ENCODE measurements around the gene XAF1. TPM values are rescaled to one million over a fixed set of nuclear protein-coding genes. Genes with fewer than 3 reads are reported as not detected.
A peak's percentile ranks its signal among the peaks of the same experiment; 100 is the strongest.
"Not testable (repeated sequence)": the region's sequence is repeated elsewhere in the genome, so short reads cannot be mapped to it uniquely, and the experiment has no call there.

XAF1 gene, protein sequence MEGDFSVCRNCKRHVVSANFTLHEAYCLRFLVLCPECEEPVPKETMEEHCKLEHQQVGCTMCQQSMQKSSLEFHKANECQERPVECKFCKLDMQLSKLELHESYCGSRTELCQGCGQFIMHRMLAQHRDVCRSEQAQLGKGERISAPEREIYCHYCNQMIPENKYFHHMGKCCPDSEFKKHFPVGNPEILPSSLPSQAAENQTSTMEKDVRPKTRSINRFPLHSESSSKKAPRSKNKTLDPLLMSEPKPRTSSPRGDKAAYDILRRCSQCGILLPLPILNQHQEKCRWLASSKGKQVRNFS
- polyA plus RNA-seq (ENCODE audit: insufficient read length in 4 of 4), result 10 to 100 TPM in 2 of 4 donors, 1 to 10 TPM in 2; 4.7 to 15.4 (median 11.0) TPM

DNA sequence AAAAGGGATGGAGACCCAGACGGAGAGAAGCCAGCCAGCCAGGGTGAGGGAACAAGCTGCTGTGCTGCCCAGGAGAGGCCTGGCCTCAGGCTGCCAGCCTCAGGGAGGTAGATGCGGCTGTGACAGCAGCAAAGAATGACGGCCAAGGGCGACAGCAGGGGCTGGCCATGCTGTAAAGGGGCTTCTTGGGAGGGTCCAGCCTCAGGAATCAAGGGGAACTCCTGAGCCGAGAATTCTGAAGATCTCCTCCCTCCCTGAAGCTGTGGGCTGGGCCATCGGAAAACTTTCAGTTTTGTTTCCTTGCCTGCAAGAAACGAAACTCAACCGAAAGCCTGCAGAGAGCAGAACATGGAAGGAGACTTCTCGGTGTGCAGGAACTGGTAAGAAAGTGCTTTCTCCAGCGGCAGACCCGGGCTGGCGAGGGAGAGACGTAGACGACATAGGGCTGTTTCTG, at the start of gene XAF1:
Gene XAF1 (plus strand): TSS at position 316 of the 454 bp plus-strand sequence. CDS start 33 bp downstream, at position 349.
- DNase-seq (ENCODE audit: low read depth in 4 of 4, low spot score in 3 of 4), result no peak

DNA sequence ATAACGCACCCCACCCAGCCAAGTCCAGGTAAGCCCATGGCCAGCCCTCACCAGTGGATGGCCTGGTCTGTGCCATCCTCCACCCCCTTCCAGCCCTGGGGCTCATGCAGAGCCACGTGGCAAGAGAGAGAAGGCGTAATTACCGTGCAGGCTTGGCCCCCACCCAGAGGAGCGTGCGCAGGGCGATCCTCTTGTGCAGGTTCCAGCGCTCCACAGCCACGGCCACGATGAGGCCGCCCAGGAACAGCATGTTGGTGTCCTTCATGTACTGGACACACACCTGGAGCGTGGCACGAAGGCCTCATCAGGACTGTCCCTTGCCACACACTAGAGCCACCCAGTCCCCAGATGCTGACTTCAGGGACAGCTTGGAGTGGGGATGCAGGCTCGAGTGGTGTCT, 49.3 kb upstream of the XAF1 start:
- no peak for DNase-seq (ENCODE audit: low read depth in 4 of 4, low spot score in 3 of 4)

DNA sequence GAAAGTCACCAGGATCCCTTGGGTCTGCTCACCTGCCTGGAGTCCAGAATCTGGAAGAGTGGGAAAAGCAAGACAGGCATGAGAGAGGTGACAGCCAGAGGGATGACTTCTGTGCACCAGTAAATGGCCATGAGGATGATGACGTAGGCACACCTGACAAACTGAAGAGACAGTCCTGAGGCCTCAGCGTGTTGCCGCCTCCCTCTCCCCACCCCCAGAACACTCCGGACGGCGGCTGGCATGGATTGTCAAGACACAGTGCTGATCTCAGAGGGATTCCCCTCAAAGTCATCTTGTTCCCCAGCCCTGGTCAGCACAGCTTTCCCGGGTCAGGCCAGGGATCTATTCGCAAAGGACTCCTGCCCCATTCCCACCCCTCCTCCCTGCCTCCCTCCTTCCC, 48.9 kb upstream of the XAF1 start:
- DNase-seq (ENCODE audit: low read depth in 4 of 4, low spot score in 3 of 4), result no peak

DNA sequence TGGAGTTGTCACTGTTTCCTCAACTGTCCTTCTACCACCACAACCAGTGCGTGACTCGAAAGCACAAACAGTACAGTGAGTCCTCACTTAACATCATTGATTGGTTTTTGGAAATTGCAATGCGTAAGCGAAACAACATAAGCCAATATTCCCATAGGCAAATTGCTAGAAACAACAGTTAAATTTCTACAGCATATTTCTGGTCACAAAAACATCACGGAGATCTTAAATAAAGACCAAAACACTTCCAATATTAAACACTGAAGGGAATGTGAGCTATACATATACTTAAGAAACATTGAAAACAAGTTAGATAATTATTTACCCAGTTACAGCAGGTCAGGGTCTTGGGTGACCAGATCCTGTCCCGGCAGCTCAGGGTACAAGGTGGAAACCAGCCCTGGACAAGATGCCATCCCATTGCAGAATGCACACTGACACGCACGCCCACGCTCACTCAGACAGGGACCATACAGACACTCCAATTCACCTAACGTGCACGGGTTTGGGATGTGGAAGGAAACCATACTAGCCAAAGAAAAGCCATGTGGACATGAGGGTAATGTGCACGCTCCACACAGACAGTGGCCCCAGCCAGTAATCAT, 47.4 kb upstream of the XAF1 start:
- no peak for DNase-seq (ENCODE audit: low read depth in 4 of 4, low spot score in 3 of 4)

DNA sequence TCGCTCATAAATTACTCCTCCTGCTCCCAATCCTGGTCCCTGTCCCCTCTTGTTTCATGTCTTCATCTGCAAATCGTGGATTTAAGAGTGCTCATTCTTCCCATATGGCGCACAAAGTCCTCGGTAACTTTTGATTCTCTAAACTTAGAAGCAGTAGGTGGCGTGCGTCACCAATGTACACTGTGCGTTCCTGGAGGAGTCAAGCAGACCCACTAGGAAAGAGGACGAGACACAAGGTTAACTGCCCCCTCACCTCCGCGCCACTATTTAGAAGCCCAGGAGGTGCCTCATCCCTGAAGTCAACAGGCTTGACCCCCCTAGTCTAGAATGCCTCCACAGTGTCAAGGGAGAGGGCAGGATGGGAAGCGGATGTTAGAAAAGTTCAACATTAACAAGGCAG, 45.5 kb upstream of the XAF1 start:
- no peak for DNase-seq (ENCODE audit: low read depth in 4 of 4, low spot score in 3 of 4)

DNA sequence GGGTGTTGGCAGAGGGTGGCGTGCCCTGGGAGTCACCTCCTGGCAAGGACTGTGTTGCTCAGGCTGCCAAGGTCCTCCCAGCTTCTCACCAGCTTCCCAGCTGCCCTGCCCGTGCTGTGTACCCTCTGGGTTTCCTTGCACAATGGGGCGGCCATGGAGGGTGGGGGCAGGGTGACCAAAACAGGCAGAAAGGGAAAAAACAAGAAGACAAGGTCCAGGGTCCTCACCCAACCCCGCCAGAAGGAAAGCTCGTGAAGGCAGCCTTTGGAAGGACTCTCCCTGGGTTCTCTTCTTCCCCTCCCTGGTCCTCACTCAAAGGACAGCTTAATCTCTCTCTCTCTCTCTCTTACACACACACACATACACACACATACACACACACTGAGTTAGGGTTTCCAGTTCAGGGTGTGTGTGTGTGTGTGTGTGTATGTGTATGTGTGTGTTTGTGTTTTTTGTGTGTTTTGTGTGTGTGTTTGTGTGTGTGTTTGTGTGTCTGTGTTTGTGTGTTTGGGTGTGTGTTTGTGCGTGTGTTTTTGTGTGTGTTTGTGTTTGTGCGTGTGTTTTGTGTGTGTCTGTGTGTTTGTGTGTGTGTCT, 44.7 kb upstream of the XAF1 start:
- no peak for DNase-seq (ENCODE audit: low read depth in 4 of 4, low spot score in 3 of 4)

DNA sequence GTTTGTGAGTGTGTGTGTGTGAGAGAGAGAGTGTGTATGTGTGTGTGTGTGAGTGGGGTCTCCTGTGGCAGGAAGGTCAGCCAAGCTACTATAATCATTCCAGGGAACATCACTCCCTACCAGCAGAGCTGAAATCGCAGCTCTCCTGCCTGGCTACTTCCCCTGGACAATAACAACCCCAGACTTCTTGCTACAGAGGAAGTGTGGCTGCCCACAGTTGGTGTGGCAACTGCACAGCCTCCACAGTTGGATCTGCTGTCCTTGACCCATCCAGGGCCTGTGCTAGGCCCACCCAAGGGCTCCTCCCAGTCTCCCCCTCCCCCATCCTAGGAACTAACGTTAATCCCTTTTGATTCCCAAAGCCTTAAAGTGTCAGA, 44.2 kb upstream of the XAF1 start:
- no peak for DNase-seq (ENCODE audit: low read depth in 4 of 4, low spot score in 3 of 4)

DNA sequence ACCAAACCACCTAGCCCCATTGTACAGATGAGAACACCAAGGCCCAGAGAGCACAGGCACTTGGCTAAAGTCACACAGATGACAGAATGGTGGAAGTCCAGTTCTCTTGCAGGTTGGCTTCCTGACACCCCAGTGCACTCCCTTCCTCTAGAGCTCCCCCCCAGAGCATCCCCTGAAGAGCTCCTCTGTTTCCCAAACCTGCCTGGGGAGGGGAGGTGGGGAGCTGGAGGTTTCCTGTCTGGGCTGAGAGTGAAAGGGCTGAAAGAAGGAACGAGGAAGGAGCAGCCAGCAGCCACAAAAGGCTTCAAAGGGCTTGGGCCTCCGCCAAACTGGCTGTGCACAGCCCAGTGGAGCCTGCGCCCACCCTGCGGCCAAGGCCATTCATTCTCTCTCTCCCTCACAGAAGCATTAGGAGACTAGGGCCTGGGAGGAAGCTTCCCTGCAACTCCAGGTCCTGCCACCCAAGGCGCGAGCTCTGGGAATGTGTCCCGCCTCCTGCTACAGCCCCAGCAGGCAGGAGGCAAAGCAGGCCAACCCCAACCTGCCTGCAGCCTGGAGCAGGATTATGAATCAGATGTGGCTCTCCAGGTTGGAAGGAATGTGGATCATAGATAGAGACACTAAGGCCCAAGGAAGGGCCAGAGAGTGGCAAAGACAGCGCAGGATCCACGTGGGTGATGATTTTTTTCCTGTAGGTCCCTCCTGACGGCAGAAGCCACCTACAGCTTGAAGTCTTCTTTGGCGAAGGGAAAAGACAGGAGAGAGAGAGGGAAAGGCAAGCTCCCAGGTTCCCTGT, 43.6 kb upstream of the XAF1 start:
- DNase-seq (ENCODE audit: low read depth in 4 of 4, low spot score in 3 of 4), result no peak

DNA sequence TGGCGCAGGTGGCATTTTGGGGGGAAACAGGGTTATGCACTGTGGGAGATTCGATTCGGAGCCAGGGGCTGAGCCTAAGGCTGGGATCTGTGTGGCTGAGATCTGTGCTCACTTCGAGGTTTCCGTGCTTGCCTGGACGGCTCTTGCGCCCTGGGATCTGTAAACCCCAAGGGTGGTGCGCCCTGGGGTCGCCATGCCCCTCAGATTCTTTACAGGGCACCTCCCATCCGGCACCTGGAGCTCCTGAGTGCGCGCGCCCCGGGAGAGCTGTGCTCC, 43.1 kb upstream of the XAF1 start:
- DNase-seq (ENCODE audit: low read depth in 4 of 4, low spot score in 3 of 4), result no peak

DNA sequence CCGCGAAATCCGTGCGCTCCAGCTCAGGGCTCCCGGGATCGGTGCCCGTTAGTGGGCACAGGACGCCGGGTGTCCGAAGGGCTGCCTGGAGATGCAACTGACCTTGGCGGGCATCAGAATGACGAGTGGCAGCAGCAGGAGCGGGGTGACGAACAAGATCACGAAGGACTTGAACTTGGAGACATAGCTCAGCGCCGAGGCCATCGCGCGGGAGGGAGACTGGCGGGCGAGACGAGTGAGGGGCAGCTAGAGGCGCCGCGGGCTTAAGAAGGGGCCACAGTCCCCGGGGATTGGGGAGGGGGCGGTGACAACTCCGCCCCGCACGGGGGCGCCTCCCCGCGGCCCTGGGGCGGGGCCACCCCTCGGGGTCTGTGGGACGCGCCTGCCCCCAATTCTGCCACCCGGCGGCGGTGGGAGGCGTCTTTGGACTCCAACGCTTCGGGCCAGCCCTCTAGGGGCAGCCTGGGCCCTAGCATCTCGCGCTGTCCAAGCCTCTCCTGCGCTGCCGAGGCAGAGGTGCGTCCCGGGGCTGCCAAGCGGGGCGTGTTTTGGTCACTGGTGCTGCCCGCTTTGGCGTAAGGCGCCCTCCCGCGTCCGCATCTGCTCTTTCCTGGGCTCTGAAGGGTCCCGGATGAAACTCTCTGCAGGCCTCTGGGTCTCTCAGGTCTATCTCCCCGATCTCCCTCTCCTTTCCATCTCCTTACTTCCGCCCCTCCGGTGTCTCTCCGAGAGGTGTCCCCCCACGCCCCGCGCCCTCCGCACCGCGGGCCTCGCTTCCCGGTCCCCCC, 42.5 kb upstream of the XAF1 start, which contains the start of gene SLC13A5:
Gene SLC13A5 (minus strand): TSS at position 240 of the 788 bp plus-strand sequence. CDS start 36 bp downstream, at position 204.
- peak in 1 of 4 donors; percentile 15 for DNase-seq (ENCODE audit: low read depth in 4 of 4, low spot score in 3 of 4)

DNA sequence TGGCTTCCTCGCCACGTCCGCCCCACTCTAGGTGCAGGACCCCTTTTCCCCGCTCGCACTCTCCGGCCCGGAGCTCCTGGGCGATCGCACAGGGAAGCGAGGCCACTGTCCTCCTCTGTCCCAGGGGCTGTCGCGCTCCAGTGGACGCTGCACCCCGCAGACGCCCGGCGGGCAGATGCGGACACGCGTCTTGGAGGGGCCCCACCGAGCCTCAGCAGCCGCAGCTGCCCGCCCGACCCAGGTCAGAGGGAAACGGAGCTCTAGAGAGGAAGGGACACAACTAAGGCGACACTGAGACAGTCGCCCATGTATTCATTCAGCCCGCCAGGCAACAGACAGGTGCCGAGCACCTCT, 42.0 kb upstream of the XAF1 start:
- no peak for DNase-seq (ENCODE audit: low read depth in 4 of 4, low spot score in 3 of 4)

DNA sequence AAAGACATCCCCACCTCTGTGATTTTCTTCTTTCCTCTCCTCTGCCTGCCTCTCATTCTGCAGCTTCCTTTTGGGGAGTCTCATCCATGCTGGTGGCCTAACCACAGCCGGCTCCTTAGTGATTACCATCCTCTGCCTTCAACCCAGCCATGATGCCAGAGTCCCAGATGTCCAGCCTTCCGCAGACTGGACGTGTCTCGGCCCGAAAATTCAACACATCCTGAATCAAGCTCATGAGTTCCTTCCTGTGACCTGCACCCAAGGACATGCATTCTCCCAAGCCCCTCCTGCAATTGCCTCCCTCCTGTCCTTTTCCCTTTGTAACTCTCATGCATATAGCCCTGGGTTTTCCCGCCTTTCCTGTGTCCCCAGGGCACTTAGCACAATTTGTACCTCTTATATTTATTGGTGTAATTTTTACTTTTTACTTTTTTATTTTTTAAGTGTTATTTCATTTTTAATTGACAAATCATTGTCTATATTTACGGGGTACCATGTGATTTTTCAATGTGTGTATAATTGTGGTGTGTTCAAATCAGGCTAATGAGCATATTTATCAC, 41.5 kb upstream of the XAF1 start:
- DNase-seq (ENCODE audit: low read depth in 4 of 4, low spot score in 3 of 4), result no peak

DNA sequence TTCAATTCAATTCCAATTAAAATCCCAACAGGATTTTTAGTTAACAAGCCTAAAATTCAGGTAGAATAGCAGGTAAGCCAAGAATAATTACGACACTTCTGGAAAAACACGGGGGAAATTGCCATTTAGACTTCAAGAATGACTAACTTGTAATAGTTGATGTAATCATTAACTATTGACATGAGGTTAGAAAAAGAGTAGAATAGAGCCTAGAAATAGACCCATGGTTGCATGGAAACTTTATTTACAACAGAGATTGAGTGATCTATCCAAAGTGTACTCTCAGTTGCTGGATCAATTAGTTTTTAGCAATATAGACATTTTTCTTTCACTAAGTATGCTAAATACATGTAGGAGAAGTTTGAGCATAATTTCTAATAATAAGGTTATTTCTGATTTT, 39.1 kb upstream of the XAF1 start:
- DNase-seq (ENCODE audit: low read depth in 4 of 4, low spot score in 3 of 4), result no peak

DNA sequence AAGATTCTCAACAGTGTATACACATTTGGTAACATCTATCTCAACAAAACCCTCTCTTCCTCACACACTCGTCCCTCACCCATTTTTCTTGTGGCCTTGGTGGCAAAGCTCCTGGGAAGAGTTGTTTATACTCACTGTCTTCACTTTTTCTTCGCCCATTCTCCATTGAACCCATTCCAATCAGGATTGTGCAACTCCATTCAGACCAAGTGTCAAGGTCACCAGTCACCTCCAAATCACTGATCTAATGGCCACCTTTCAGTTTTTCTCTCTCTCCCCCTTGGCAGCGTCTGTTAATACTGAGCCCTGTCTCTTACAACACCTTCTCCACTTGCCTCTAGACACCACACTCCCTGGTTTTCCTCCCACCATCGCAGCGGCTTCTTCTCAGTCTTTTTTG, 34.1 kb upstream of the XAF1 start:
- no peak for DNase-seq (ENCODE audit: low read depth in 4 of 4, low spot score in 3 of 4)

DNA sequence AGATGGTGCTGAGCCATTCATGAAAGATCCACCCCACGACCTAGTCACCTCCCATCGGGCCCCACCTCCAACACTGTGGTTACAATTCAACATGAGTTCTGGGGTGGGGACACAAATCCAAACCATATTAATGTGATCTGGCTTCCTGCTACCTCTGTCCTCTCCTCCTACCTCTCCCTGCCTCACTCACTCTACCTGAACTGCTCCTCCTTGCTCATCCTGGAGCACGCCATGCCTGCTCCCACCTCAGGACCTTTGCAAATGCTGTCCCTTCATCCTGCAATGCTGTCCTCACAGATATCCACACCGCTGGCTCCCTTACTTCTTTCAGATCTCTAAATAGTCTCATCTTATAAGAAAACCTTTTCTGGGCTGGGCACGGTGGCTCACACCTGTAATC, 31.8 kb upstream of the XAF1 start:
- DNase-seq (ENCODE audit: low read depth in 4 of 4, low spot score in 3 of 4), result no peak

DNA sequence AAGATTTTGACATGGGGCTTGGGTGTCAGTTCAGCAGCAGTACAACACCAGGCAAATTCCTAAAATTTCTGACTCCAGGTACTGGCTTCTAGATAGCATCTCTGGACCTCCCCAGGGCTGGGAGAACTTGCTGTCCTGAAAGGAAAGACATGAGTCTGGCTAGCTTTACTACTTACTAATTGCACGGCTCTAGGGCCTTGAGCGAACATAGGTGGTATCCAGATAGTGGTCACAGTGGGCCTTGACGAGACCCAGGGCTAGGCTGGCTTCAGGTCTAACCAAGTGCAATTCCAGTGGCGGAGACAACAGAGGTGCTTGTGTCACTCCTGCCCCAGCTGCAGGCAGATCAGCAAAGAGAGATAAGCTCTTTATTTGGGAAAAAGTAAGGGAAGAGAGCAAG, 26.3 kb upstream of the XAF1 start:
- DNase-seq (ENCODE audit: low read depth in 4 of 4, low spot score in 3 of 4), result no peak

DNA sequence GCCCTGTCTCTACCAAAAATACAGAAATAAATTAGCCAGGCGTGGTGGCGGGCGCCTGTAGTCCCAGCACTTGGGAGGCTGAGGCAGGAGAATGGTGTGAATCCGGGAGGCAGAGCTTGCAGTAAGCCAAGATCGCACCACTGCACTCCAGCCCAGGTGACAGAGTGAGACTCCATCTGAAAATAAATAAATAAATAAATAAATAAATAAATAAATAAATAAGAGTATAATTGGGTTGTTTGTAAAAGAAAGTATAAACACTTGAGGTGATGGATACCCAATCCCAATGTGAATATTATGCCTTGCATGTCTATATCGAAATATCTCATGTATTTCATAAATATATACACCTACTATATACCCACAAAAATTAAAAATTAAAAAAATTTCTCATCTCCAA, 9.2 kb upstream of the XAF1 start:
- not testable (repeated sequence) for DNase-seq (ENCODE audit: low read depth in 4 of 4, low spot score in 3 of 4)

DNA sequence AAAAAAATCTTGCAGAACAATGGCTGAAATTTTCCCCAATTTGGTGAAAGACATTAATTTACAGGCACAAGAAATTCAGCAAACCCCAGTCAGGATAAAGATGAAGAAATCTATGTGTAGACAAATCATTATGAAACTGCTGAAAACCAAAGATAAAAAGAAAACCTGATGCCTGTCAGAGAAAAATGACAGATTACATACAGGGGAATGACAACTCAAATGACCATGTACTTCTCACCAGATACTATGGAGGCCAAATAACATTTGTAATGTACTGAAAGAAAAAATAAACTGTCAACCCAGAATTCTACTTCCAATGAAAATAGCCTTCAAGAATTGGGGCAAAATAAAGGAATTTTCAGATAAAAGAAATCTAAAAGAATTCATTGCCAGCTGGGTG, 7.2 kb upstream of the XAF1 start:
- DNase-seq (ENCODE audit: low read depth in 4 of 4, low spot score in 3 of 4), result no peak

DNA sequence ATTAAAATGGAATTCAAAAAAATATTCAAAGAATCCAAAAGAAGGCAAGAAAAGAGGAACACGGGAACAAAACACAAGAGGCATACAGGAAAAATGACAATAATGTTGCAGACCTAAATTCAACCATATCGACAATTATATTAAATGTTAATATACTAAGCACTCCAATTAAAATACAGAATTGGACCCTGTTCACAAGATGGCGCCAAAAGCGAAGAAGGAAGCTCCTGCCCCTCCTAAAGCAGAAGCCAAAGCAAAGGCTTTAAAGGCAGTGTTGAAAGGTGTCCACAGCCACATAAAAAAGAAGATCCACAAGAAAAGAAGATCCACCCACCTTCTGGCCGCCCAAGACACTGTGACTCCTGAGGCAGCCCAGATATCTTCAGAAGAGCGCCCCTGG, 6.3 kb upstream of the XAF1 start:
- no peak for DNase-seq (ENCODE audit: low read depth in 4 of 4, low spot score in 3 of 4)
